ENCODE measurements around the gene ZSWIM7.
A peak's percentile ranks its signal among the peaks of the same experiment; 100 is the strongest.

The ZSWIM7 gene, protein sequence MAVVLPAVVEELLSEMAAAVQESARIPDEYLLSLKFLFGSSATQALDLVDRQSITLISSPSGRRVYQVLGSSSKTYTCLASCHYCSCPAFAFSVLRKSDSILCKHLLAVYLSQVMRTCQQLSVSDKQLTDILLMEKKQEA

DNA sequence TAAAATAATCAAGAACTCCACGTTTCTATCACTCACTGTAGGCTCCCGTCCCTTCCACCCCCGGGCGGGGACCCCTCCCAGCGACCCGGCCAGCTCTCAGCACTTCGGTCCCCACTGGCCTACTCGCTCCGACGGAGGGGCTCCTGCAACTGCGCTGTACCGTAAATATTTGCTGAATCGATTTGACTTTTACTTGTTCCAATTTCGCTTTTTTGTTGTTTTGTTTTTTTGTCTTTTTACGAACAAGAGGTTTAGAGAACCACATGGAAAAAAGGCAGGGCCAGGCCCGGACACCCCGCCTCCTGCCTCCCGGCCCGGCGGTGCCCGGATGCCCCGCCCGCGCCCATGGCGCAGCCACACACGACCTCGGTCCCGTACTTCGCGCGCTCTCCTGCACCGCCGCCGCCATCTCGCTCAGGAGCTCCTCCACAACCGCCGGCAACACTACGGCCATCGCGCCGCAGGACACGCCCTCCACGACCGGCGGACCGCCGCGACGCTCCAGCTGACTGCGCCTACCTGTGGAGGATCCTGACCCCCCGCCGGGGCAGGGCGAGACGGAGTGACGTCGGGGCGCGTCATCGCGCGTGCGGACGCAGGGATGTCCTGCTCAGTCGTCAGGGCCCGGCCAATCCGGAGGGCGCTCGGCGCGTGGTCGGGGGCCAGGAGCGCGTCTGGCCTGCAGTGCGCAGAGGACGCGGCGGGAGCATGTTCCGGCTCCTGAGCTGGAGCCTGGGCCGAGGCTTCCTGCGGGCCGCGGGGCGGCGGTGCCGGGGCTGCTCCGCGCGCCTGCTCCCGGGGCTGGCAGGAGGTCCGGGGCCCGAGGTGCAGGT, at the start of gene ZSWIM7, which contains the start of gene TTC19:
ZSWIM7 (minus strand) TSS at position 564 of the 833 bp plus-strand sequence; CDS start at position 454, 110 bp downstream.
TTC19 (plus strand) TSS at position 684 of the 833 bp plus-strand sequence; CDS start at position 709, 25 bp downstream.
- peak; percentile 100 for DNase-seq

DNA sequence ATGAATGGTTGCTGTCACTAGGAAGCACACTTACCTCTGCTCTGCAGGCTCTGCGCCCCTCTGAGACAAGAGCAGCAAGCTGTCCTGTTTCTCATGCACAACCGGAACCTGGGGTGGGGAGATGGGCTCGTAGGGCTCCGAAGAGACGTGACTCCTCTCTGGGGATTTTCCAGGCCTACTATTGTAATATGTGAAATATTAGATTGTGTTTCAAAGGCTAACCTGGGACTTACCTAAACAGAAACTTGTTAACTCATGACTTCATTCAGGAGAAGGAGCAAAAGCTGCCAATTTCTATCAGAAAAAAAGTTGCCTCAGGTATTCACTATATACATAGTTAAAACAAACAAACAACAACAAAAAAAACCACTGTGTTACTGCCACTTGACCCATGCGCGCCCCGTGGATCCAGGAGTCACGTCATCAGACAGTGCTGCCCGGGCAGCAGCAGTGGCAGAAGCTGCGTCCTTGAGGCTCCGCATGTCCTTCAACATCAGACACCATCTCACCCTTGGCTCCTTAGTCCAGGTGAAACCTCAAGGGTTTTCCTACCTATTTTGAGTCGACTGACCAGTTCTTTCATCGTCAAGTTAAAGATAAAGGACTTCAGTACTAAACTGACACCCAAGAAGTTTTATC, 49.4 kb upstream of the ZSWIM7 start:
- no peak for DNase-seq

DNA sequence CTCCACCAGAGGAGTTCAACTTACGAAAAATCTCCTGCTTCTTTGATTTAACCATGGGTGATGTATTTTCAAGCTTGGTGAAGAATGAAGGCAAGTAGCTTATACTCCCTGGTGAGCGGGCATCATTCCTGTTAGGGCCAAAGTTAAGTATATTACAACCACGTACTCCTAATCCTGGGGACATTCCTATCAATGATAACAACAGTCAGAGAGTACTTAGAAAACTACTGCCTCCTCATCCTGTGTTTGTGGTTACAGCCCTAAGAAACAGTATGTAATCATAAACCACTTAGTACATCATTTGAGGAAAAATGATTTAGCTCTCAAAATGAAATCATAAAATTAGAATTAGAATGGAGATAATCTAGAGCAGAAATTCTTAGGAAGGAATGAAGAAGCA, 47.5 kb upstream of the ZSWIM7 start:
- no peak for DNase-seq

DNA sequence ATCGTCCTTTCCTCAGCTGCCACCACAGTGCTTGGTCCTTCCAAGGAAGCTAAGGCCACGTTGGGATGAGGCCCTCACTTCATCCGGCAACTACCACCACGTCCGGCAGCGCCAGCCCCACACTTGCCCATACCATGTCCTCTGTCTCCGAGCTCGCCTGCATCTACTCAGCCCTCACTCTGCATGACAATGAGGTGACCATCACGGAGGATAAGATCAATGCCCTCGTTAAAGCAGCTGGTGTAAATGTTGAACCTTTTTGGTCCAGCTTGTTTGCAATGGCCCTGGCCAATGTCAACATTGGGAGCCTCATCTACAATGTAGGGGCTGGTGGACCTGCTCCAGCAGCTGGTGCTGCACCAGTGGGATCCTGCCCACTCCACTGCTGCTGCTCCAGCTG, 45.0 kb upstream of the ZSWIM7 start:
- DNase-seq: no peak

DNA sequence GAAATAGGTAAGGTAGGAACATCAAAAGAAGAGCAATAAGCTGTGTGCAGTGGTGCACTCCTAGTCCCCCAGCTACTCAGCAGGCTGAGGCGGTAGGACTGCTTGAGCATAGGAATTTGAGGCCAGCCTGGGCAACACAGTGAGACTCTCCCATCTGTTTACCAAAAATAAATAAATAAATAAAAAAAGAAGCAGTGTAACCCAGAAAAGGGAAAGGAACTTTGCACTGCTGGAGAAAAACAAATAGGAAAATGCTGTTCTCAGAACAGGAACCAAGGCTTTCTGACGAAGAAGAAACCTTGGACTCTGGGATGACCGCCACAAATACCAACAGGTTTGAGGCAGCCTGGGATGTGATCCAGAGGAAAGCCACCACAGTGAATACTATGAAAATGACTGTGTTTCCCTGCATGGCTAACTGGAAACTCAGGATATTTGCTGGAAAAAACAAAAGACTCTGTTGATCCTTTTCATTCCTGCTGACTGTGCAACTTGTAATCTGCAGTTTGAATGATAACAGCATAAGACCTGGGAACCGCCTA, 41.3 kb upstream of the ZSWIM7 start:
- DNase-seq: no peak

DNA sequence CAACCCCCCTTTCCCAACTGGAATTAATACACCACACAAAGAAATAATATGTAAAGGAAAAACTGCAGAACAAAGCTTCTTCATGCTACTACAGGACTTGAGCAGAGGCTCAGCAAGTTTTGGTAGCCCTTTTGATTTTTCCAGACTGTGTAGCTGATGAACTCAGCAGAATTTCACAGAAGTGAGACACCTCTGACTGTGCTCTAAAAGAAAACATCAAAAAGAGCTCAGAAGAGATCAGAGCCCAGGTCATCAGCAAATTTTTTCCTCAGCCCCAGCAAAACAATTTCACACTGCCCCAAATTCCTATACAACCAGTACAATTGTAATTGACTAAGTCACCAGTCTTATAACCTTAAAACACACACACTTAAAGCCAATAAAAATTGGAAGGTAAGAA, 38.1 kb upstream of the ZSWIM7 start:
- no peak for DNase-seq

DNA sequence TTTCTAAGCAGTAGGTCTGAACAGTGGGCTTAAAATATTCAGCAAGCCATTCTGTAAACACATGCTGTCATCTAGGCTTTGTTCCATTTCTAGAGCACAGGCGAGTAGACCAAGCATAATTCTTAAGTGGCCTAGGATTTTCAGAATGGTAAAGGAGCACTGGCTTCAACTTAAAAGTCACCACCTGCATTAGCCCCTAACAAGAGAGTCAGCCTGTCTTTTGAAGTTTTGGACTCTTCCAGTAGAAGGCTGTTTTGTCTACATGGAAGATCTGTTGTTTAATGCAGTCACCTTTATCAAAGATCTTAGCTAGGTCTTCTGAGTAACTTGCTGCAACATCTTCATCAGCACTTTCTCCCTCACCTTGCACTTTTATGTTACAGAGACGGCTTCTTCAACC, 36.8 kb upstream of the ZSWIM7 start:
- DNase-seq: no peak

DNA sequence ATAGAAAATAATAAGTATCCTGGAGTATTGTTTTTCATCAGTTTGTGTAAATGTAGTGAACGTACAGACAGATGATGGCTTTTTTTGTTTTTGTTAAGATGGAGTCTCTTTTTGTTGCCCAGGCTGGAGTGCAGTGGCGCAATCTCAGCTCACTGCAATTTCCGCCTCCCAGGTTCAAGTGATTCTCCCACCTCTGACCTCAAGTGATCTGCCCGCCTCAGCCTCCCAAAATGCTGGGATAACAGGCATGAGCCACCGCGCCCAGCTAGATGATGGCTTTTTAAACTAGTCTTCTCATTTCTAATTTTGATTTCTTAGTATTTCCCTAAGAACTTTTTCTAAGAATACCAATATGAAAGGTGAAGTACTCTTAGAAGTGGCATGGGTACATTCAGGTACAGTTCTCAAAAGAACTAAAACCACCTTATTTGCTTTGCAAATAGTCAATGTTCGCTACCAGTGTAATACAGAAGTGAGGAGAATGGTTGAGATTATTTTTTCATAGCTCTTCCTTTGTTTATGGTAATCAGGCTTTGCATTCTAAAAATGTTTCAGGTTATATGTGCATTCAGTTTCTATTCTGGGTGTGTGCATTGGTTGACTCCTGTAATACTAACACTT, 34.3 kb upstream of the ZSWIM7 start:
- no peak for DNase-seq

DNA sequence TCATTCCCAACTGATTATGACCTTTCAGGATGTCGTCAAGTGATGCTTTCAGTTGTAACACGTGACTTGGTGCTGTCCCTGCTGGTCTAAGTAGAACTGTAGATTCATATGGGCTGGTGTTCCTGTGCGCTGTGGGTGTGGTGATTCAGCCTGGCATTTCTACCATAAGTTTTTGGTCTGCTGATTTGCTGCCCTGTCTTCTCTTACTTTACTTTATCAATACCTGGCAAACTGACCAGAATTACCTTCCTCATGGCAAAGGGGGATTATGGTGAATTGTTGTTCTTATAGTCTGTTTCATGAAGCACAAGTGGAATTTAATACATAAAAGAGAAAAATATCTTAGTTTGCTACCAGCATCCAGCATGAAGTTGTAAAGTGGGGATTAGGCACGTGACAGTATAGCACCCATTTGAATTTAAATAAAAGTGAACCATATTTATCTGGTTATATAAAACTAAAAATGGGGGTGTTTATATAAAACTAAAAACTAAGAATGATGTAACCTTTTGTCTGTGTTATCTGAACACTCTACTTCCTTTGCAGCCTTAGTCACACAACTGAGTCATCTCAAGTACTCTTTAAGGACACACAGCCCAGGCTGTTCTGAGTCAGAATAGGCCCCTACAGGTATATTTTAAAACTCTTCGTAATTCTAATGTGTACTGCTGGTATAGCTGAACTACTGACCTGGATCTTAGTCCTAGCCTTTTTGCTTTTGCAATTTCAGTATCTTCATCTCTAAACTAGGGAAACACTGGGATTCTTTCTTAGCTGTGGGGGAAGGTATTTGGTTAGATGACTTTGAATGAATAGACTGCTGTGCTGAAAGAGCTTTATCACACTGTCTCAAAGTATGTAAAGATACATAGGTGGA, 28.4 kb upstream of the ZSWIM7 start:
- peak; percentile 70 for DNase-seq

DNA sequence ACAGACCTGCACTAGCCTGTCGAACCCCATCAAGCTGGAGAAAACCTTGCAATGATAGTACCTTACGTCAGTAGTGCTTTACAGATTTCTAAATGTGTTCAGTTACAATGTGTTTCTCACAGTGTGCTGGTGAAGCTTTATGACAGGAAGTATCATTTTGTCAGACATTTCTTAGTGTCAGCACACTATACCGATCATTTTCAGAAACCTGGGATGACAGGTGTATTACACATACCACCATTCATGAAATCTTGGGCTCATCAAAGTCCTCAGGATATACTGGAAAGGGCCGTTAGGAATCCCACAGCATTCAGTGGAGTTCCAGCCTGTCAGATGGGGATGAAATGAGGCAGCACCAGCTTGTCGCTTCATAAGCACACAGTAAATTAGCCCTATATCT, 27.4 kb upstream of the ZSWIM7 start:
- DNase-seq: no peak

DNA sequence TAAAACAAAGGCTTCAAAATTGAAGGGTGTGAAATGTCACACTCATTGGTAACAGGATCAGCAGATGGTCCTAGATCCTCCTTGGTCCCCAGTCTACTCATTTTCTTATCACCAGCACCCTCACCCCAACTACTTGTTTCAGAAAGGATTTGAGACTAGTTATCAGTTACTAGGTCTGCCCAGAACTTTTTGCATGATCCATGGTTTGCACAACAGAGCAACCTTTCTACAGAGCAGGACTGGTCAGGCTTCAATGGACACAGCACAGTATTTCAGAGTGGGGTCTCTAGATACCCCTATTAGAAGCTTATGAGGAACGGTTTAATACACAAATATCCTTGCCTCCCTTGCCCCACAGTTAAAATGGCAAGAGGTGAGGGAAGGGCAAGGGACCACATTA, 25.7 kb upstream of the ZSWIM7 start:
- DNase-seq: no peak

DNA sequence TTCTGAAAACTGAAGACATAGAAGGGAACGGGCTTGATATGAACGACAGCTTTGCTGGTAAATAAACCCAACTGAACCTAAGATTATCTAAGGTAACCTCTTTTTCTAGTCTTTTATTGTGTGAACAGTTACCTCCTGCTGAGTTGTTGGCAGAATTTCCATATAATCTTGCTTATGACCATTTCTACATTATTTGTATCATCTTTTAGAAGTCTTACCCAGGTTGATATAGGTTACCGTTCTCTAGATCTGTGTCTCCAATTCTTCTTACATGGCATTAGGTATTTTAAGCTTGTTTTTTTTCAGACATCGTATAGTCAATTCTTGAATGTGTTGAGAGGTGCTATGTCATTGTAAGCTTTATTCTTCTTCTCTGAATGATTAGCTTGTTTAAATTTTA, 24.4 kb upstream of the ZSWIM7 start:
- DNase-seq: no peak

DNA sequence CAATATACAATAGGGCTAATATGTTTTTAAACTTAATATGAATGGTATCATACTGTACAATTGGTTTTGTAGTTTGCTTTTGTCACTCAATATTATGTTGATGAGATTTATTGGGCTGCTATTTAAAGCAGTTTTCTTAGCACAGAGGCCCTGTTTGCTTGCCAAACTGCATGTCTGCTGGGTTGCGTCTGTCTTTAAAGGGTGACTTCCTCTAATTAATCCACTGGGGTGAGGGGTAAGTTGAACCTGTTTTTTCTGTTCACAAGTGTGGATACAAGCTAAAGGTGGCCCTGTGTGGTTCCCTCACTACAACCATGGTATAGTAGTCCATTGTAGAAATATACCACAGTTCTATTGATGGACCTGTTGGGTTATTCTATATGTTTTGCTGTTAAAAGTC, 19.8 kb upstream of the ZSWIM7 start:
- DNase-seq: no peak

DNA sequence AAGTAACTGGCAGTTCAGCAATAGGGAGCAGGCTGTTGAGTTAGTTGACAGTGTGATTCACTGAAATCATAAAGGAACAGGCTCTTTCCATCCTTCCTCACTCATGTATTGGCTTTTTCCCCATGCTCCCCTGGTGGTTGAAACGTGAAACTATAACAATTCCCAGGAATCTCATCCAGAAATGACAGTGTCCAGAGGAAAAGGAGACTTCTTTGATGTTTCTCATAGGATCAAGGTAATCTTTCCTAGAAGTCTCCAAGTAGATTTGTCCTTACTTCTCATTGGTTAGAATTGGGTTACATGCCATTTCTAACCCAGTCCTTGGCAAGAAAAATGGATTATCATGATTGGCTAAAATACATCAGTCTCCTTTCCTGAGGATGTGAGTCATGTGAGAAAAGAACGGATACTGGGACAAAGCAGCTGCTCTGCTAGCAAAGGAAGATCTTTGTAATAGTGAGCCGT, 14.5 kb upstream of the ZSWIM7 start:
- peak; percentile 76 for DNase-seq

DNA sequence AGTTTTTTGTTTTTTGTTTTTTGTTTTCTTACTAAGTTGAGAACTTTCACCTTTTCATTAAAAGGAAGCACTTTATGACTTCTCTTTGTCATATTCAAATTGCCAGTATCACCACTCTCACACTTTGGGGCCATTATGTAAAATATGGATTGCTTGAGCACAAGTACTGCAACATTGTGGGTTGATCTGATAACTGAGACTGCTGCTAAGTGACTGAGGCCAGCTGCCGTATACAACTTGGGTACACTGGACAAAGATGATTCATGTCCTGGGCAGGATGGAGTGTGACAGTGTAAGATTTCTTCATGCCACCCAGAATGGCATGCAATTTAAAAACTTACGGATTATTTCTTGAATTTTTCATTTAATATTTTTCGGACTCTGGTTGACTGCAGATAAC, 7.9 kb upstream of the ZSWIM7 start:
- no peak for DNase-seq

DNA sequence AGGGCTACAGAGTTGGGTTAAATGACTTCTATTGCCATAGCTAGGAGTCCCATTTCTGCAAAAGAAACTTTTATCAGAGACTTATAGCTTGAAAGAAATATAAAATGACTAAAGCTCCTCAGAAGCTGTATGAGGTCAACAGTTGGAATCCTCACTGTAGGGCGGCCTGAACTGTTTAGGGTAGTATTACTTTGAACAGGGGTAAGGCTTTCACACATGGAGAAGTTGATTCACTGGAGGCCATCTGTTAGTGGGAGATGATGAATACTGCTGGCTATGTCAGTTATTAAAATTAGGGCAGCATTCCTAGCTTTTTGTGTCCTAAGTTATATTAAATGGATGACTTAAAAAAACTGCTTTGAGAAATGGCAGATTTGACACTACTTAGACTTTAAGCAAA, 6.1 kb upstream of the ZSWIM7 start:
- DNase-seq: no peak

DNA sequence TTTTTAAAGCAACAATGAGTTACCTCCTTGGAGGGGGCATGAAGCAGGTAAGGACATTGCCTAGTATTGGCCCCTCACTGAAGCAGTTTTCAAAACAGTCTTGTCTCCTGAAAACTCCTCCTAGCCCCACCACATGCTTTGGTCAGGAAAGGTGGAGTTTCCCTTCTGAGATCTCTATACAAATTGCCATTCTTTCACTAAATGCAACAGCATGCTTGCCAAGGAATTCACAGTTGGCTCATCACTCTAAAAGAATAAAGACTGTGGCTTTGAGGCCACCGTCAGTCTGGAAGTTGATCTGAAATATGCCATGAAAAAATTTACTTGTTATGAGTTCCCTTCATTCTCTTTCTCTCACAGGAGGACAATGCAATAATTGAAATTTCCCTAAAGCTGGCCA, 4.3 kb upstream of the ZSWIM7 start:
- DNase-seq: no peak

DNA sequence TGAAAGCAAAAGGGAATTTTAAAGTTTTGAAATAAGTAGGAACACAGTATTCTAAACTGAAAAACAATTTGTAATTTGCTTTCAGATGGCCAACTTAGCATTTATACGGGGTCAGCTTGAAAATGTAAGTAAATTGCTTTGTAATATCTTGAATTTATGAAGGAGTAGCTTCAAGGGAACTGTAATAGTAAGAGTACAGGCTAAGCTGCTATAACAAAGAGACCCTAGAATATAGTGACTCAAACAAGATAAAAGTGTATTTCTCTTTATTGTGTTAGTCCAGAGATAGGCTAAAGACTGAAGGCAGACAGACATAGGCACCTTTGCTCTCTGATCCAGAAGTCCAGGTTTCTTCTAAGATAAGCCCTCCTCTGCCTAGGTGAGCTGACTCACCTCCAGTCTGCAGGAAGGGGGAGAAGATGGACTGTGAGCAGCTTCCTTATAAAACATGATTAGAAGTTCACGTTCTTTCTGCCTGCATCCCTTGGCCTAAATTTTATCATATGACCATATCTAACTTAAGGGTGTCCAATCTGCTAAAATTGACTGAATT, 3.3 kb upstream of the ZSWIM7 start:
- DNase-seq: no peak

DNA sequence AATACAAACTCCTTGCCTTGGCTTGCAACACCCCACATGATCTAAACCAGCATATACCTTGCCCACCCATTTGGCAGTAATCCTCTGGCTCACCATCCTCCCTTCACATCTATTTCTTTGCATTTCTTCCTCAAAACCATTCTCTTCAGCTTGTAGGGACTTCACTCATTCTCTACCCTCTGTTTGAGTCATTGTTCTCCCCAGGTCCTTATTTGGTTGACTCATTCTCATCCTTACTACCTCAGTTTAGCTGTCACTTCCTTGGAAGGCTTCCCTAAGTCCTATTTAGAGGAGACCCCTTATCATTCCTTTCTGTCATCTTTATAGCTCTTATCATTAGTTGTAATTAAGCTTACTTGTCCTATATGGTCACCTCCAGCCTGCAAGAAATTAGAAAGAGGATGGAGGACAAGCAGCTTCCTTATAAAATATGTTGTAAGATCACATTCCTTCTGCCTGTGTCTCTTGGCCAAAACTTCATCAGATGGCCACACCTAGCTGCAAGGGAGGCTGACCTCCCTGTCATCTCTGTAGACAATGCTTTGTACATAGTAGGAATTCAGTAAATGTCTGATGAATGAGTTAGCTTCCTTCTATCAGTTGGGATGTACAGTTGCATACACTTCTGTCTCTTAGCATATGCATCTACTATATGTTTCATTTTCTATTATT, 1.9 kb upstream of the ZSWIM7 start:
- DNase-seq: no peak

DNA sequence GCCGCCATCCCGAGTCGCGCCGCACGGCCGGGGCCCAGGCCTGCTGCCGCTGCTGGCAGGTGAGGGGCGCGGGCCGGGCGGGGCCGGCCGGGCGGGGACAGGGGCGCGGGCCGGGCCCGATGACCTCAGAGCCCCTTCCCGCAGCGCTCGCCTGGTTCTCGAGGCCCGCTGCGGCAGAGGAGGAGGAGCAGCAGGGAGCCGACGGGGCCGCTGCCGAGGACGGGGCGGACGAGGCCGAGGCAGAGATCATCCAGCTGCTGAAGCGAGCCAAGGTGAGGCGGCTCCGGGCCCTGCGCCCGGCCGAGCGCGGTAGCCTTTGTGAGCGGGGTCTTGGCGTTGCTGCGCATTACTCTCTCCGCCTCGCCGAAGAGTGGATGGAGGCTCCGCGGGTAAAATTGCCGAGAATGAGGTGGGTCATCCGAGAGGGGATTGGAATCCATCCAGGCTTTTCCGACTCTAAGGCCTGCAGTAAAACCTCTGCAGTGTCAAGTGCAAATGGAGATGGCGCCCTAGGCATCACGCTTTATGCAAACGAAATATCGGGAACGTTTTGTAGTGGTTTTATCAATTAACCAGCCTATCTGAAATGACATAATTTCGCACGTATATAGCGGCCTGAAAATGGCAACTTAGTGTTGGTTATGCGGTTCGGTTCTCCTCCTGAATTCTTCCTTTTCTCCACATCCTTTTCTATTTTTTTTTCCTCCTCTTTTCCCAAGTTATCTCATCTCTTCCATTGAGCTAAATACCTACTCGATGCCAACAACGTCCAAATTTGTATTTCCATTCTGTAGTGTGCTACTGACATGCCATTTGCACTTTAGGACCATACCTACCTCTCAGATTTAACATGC, 697 bp upstream of the ZSWIM7 start:
- DNase-seq: no peak
